Thyroid gland (tissue), 4 donors: Measurements from ENCODE around the gene SCARB1. TPM values are rescaled to one million over a fixed set of nuclear protein-coding genes. Genes with fewer than 3 reads are reported as not detected.

Source experiments
- DNase-seq, 2 donors: peaks; one replicate each; pipeline ENCODE4 v3.0.0-alpha.2; 2019
- H3K27ac ChIP-seq, 3 donors: fragments of 200-600 bp; sonication (generic); 1 replicate in 2 of 3; 2 replicates in 1 of 3; pipeline ENCODE4 v1.5.1; 2016 to 2019; ENCODE audit warnings: mild to moderate bottlenecking in 1 of 3, moderate library complexity in 1 of 3
- H3K27me3 ChIP-seq: fragments of 200-600 bp; sonication (generic); one replicate; pipeline ENCODE4 v1.5.1; 2019
- H3K36me3 ChIP-seq, 2 donors: fragments of 200-600 bp; sonication (generic); one replicate each; pipeline ENCODE4 v1.5.1; 2016 to 2019
- H3K4me1 ChIP-seq, 2 donors: fragments of 200-600 bp; sonication (generic); one replicate each; pipeline ENCODE4 v1.5.1; 2017 to 2019
- H3K4me3 ChIP-seq, 3 donors: fragments of 200-600 bp; sonication (generic); replicated peaks in 1 of 3; 1 replicate in 2 of 3; 2 replicates in 1 of 3; pipeline ENCODE4 v1.5.1; 2016; ENCODE audit warnings: mild to moderate bottlenecking in 1 of 3
- H3K9me3 ChIP-seq: fragments of 200-600 bp; sonication (generic); one replicate; pipeline ENCODE4 v1.5.1; 2017
- CTCF ChIP-seq, 6 experiments: fragments of 200-600 bp in 3 of 6; fragments of 450-650 bp in 3 of 6; sonication (generic) in 3 of 6; IDR thresholded peaks; one replicate each; pipeline ENCODE4 v1.5.1; 2016 to 2019; ENCODE audit warnings: antibody characterized with exemption in 6 of 6, mild to moderate bottlenecking in 2 of 6, inconsistent platforms in 1 of 6, moderate library complexity in 1 of 6
- POLR2A ChIP-seq, 2 donors: fragments of 450-650 bp; IDR thresholded peaks; one replicate each; pipeline ENCODE4 v1.6.1; 2017; ENCODE audit warnings: antibody characterized with exemption in 2 of 2, mild to moderate bottlenecking in 2 of 2, moderate library complexity in 1 of 2
- WGBS, 2 donors: methylation state at CpG; one replicate each; pipeline ENCODE4 v1.1.5; 2017; 5-methylcytosine and 5-hydroxymethylcytosine counted together
- intact Hi-C: fragments of 100-400 bp; cut with DNase I; formaldehyde crosslinking; loops from one replicate; pipeline ENCODE4 v1.15.1; 2023
- total RNA-seq, 4 donors: library from RNA; depleted of rRNA; stranded (reverse); fragments of >200 nt; gene quantifications; one replicate each; pipeline ENCODE4 v1.2.3, GENCODE V29; 2016

The SCARB1 gene
- total RNA-seq, 4 donors from 2014 or later, result 10.9 to 16.0 (median 15.4) TPM

GRCh38 chr12:124784871-124785572, 78.6 kb downstream of the SCARB1 start:
- 90 to 93% methylated on average over 10 of the region's 11 CpGs for WGBS, 2 donors
- intact Hi-C loops, result no loop called here
- Histone ChIP-seq H3K9me3 (no peaks in the 10 kb centered on the region), H3K27me3 (no peaks in the 10 kb centered on the region), H3K4me3 (no peak overlapping the region), H3K36me3 (no peaks in the 10 kb centered on the region), H3K27ac (no peak overlapping the region), H3K4me1 (no peaks in the 10 kb centered on the region)
- no peak for TF ChIP-seq POLR2A (IDR thresholded peaks at IDR 0.05)
- TF ChIP-seq CTCF (IDR thresholded peaks at IDR 0.05), result no peak
- DNase-seq, result no peak

GRCh38 chr12:124783087-124783486, 80.6 kb downstream of the SCARB1 start:
- no peak for TF ChIP-seq POLR2A (IDR thresholded peaks at IDR 0.05)
- TF ChIP-seq CTCF (IDR thresholded peaks at IDR 0.05), result no peak
- no peak overlapping the region for H3K4me3 ChIP-seq
- H3K4me1 ChIP-seq, result no peaks in the 10 kb centered on the region
- H3K36me3 ChIP-seq, result no peaks in the 10 kb centered on the region
- WGBS, 2 donors, result 94% methylated on average over 5 of the region's 5 CpGs
- DNase-seq, result no peak
- intact Hi-C loops, result no loop called here
- H3K9me3 ChIP-seq, result no peaks in the 10 kb centered on the region
- H3K27ac ChIP-seq, result no peak overlapping the region
- H3K27me3 ChIP-seq, result no peaks in the 10 kb centered on the region

GRCh38 chr12:124782132-124782531, 81.5 kb downstream of the SCARB1 start:
- H3K4me1 ChIP-seq, result no peaks in the 10 kb centered on the region
- H3K9me3 ChIP-seq, result no peaks in the 10 kb centered on the region
- no peak overlapping the region for H3K4me3 ChIP-seq
- 87 to 100% methylated on average over 2 of the region's 2 CpGs for WGBS, 2 donors
- no peak for TF ChIP-seq POLR2A (IDR thresholded peaks at IDR 0.05)
- no peak for TF ChIP-seq CTCF (IDR thresholded peaks at IDR 0.05)
- H3K27ac ChIP-seq, result no peak overlapping the region
- intact Hi-C loops, result no loop called here
- no peaks in the 10 kb centered on the region for H3K36me3 ChIP-seq
- DNase-seq, result no peak
- no peaks in the 10 kb centered on the region for H3K27me3 ChIP-seq

GRCh38 chr12:124780752-124781685, 82.6 kb downstream of the SCARB1 start:
- H3K9me3 ChIP-seq, result no peaks in the 10 kb centered on the region
- no peaks in the 10 kb centered on the region for H3K27me3 ChIP-seq
- H3K4me1 ChIP-seq, result no peaks in the 10 kb centered on the region
- intact Hi-C loops, result no loop called here
- DNase-seq, result no peak
- H3K4me3 ChIP-seq, result no peak overlapping the region
- H3K36me3 ChIP-seq, result no peaks in the 10 kb centered on the region
- WGBS, 2 donors, result 85 to 92% methylated on average over 9 to 16 of the region's 16 CpGs
- H3K27ac ChIP-seq, result no peak overlapping the region
- TF ChIP-seq POLR2A (IDR thresholded peaks at IDR 0.05) (no peak), CTCF (IDR thresholded peaks at IDR 0.05) (no peak)

- H3K9me3 ChIP-seq, result no peaks in the 10 kb centered on the region
- TF ChIP-seq POLR2A (IDR thresholded peaks at IDR 0.05) (no peak), CTCF (IDR thresholded peaks at IDR 0.05) (no peak)
- no peak overlapping the region for H3K4me3 ChIP-seq
- no peaks in the 10 kb centered on the region for H3K4me1 ChIP-seq
- H3K27ac ChIP-seq, result no peak overlapping the region
- H3K36me3 ChIP-seq, result no peaks in the 10 kb centered on the region
- intact Hi-C loops, result no loop called here
- no peak for DNase-seq
- WGBS, 2 donors, result 92 to 100% methylated on average over 1 to 3 of the region's 3 CpGs
- no peaks in the 10 kb centered on the region for H3K27me3 ChIP-seq
These were observed 83.3 kb downstream of the SCARB1 start for GRCh38 chr12:124780336-124780735.
